GM10847 (cell line): Measurements from ENCODE around the gene SP6.

ENCODE experiments used
- POLR2A ChIP-seq: IDR thresholded peaks from 2 replicates; pipeline ENCODE4 v1.6.1; 2011; ENCODE audit not compliant: insufficient read length; ENCODE audit errors: extremely low read depth

The SP6 gene

DNA sequence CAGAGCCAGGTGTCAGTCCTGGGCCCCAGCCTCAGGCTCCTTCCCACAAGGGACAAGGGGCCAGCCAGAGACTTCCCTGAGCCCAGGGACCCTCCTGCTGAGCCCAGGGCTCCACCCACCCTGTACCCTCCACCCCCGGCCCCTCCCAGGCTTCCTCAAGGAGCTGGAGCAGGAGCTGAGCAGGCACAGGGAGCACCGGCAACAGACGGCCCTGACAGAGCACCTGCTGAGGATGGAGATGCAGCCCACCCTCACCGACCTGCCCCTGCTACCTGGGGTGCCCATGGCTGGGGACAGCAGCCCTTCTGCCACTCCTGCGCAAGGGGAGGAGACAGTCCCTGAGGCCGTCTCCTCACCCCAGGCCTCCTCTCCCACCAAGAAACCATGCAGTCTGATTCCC is 14.4 kb downstream of the SP6 start:
- no peak for TF ChIP-seq POLR2A

GRCh38 chr17:47834756-47835155 is 16.2 kb downstream of the SP6 start:
- TF ChIP-seq POLR2A: no peak

- TF ChIP-seq POLR2A: no peak
These were observed 19.0 kb downstream of the SP6 start for GRCh38 chr17:47831934-47832327.

- TF ChIP-seq POLR2A: peak; percentile 96
These were observed 19.7 kb downstream of the SP6 start, which contains the start of the genes LRRC46 and MRPL10 for GRCh38 chr17:47831003-47831933. TSS of gene LRRC46 (plus strand) at chr17:47831670. CDS start at chr17:47831990, 320 bp downstream. TSS of gene MRPL10 (minus strand) at chr17:47831541. CDS start at chr17:47831511, 30 bp downstream.

DNA sequence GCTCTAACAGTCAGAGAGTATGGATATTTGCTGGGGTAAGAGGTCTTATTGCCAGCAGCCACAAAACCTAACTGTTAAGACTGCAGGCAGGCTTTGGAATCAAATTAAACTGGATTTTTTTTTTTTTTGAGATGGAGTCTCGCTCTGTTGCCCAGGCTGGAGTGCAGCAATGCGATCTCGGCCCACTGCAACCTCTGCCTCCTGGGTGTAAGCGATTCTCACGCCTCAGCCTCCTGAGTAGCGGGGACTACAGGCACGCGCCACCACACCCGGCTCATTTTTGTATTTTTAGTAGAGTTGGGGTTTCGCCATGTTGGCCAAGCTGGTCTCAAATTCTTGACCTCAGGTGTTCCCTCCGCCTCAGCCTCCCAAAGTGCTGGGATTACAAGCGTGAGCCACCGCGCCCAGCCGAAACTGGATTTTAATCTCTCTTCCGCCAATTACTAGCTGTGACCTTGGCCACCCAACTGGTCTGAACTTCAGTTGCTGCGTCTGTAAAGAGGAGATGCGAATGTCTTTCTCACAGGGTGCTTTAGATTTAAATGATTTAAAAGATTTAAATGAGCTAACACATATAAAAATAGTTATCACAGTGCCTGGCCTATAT is 20.5 kb downstream of the SP6 start:
- TF ChIP-seq POLR2A: no peak

- no peak for TF ChIP-seq POLR2A
These were observed 21.1 kb downstream of the SP6 start for GRCh38 chr17:47829870-47830269.

- TF ChIP-seq POLR2A: no peak
These were observed 27.4 kb downstream of the SP6 start for GRCh38 chr17:47823519-47823918.

- no peak for TF ChIP-seq POLR2A
These were observed 28.2 kb downstream of the SP6 start for GRCh38 chr17:47822785-47823184.

DNA sequence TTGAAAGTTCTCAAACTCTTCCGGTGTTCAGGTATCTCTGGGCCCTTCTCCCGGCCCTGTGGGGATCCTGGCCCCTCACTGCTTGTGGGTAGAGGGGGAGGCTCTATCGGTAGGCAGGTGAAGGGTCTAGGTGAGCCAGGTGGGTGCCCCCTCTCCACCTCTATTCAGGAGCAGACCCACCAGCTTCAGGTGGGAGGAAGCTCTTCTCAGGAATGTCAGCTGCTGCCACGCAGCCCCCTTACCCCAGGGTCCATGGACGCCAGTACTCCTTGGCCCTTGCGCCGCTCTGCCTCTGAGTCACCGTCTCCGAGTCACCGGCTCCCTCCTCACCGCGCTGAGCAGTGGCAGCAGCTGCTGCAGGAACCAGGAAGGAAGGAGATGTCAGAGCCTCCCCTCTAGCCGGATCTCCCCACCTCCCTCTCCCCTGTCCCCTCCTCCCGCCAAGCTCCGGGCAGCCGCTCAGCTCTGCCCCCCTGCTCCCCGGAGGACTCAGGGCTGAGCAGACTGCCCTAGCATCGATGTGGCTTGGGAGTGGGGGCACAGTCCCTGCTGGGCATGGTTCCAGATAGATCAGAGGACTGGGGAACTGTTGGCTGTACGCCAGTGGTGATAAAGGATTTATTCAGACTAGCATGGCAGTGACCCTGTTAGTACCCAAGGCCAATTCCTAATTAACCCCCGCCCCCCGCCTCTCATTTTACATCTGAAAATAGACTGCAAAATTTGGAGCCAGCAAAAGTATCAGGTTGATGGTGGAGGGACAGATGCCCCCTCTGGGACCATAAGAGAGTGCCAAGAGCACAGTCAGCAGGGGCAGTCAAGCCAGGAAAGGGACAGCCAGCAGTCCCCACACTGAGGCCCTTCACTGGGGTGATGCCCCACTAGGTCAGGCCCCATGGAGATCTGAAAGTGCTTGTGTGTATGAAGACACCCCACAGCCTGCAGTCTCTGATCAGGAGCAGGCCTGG is 29.3 kb downstream of the SP6 start, which contains the start of gene OSBPL7:
OSBPL7 (minus strand) TSS at position 371 of the 968 bp plus-strand sequence. CDS start 1,516 bp downstream, outside the sequence.
- peak; percentile 62 for TF ChIP-seq POLR2A

GRCh38 chr17:47821031-47821423 is 29.9 kb downstream of the SP6 start:
- TF ChIP-seq POLR2A: no peak

DNA sequence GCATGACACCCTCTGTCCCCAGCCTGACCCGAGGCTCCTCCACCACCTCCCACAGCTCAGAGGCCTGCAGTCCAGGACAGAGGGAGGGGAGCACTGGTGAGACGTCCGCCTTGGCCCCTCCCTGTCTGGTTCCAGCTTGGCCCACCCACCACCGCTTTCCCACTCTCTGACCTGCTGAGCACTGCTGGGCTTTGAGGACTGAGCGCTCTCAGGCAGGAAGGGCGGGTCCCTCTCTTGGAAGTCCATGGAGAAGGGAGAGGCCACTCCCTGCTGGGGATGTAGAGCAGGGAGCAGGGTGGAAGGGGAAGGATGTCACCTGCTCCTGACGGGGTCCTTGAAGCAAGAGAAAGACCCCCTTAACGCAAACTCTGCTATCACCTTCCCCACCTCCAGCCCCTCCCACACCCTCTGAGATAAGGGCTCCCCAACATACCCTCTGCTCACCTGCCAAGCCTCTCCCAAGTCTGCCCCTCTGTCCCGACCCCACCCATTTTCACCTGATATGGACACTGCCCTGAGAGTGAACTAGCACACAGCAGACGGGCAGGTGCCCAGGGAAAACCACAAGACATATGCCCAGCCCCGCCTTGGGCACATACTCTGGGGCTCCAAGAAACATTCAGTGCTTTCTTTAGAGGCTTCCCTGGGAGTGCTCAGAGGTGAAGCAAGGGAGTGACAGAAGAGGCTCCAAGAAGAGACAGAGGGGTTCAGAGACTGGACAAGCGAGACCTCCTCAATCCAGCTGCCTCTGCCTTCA is 30.8 kb downstream of the SP6 start:
- no peak for TF ChIP-seq POLR2A

- TF ChIP-seq POLR2A: no peak
These were observed 31.5 kb downstream of the SP6 start for GRCh38 chr17:47819475-47819874.

GRCh38 chr17:47818002-47818695 is 32.8 kb downstream of the SP6 start:
- TF ChIP-seq POLR2A: no peak

- no peak for TF ChIP-seq POLR2A
These were observed 34.0 kb downstream of the SP6 start for GRCh38 chr17:47816947-47817346.

DNA sequence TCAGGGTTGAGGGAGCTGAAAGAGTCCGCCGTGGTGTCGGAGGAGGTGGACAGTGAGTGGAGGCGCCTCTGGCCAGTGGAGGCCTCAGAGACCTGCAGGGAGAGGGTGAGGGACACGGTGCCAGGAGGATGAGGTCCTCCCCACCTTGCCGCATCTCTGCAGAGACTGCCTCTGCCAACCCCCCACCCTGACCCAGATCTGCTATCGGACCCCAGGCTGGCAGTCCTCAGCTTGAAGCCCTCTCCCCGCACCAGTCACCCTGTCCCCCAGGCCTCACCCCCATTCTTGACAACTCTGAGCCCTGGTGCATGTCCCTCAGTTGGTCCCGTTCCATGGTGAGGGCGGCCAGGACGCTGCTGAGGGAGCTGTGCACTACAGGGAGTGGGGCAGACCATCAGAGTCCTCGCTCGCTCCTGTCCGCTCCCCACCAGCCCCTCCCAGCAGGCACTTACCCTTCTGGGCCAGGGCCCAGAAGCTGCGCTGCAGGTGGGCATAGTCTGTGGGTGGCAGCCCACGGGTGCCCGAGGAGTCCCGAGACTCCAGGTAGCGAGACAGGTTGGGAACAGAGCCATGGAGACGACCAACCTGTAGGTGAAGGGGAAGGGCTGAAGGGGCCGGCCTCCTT is 34.7 kb downstream of the SP6 start:
- TF ChIP-seq POLR2A: no peak
